Liver (tissue), 9 donors: ENCODE data around the gene LPXN. TPM values are rescaled to one million over a fixed set of nuclear protein-coding genes. Genes with fewer than 3 reads are reported as not detected.

ENCODE experiments used
- DNase-seq: peaks from one replicate; pipeline ENCODE4 v3.0.0-alpha.2; 2017; ENCODE audit warnings: low spot score
- H3K27ac ChIP-seq, 2 donors: one replicate each; pipeline ENCODE4 v1.7.0; 2013; ENCODE audit warnings: inconsistent platforms in 2 of 2, low read length in 2 of 2, control low read depth in 1 of 2, low read depth in 1 of 2, mild to moderate bottlenecking in 1 of 2
- H3K27me3 ChIP-seq, 4 donors: one replicate each; pipeline versions ENCODE4 v1.6.1 to v1.7.0; 2013; ENCODE audit warnings: low read length in 3 of 4, inconsistent platforms in 1 of 4, mild to moderate bottlenecking in 1 of 4, moderate library complexity in 1 of 4; ENCODE audit not compliant: control insufficient read depth in 4 of 4, insufficient read depth in 4 of 4
- H3K36me3 ChIP-seq, 4 donors: one replicate each; pipeline versions ENCODE4 v1.6.1 to v1.7.0; 2013; ENCODE audit warnings: low read length in 3 of 4, mild to moderate bottlenecking in 3 of 4, low read depth in 1 of 4, moderate library complexity in 1 of 4; ENCODE audit not compliant: control insufficient read depth in 4 of 4, insufficient read depth in 3 of 4
- H3K4me1 ChIP-seq, 4 donors: one replicate each; pipeline versions ENCODE4 v1.6.1 to v1.7.0; 2013; ENCODE audit warnings: low read length in 3 of 4, mild to moderate bottlenecking in 3 of 4, moderate library complexity in 1 of 4; ENCODE audit not compliant: control insufficient read depth in 4 of 4, insufficient read depth in 4 of 4
- H3K4me3 ChIP-seq, 3 donors: one replicate each; pipeline versions ENCODE4 v1.6.1 to v1.7.0; 2013; ENCODE audit warnings: low read length in 3 of 3, control low read depth in 1 of 3, low read depth in 1 of 3, mild to moderate bottlenecking in 1 of 3
- H3K9ac ChIP-seq, 2 donors: one replicate each; pipeline ENCODE4 v1.7.0; 2013; ENCODE audit warnings: low read length in 2 of 2, mild to moderate bottlenecking in 2 of 2, moderate library complexity in 2 of 2, control low read depth in 1 of 2, low read depth in 1 of 2
- H3K9me3 ChIP-seq, 4 donors: one replicate each; pipeline versions ENCODE4 v1.6.1 to v1.7.0; 2013; ENCODE audit warnings: low read length in 3 of 4; ENCODE audit not compliant: control insufficient read depth in 4 of 4
- ATF3 ChIP-seq: IDR thresholded peaks from 2 replicates; pipeline ENCODE4 v1.6.1; 2016; ENCODE audit warnings: antibody characterized with exemption
- CTCF ChIP-seq: fragments of 150-350 bp; IDR thresholded peaks from 2 replicates; pipeline ENCODE4 v1.5.1; 2017; ENCODE audit warnings: improper control_type of control experiment, low read depth, low read length; ENCODE audit not compliant: missing input control
- EGR1 ChIP-seq, 2 donors: IDR thresholded peaks; 2 replicates each; pipeline ENCODE4 v1.6.1; 2016 to 2018; ENCODE audit warnings: antibody characterized with exemption in 2 of 2, low read depth in 2 of 2
- FOXA1 ChIP-seq: IDR thresholded peaks from 2 replicates; pipeline ENCODE4 v1.6.1; 2016; ENCODE audit warnings: antibody characterized with exemption
- FOXA2 ChIP-seq: IDR thresholded peaks from 2 replicates; pipeline ENCODE4 v1.6.1; 2016; ENCODE audit warnings: antibody characterized with exemption
- GABPA ChIP-seq, 2 donors: IDR thresholded peaks in 1 of 2; conservative IDR thresholded peaks in 1 of 2; 2 replicates each; pipeline ENCODE4 v1.6.1; 2016; ENCODE audit warnings: antibody characterized with exemption in 2 of 2, mild to moderate bottlenecking in 1 of 2, moderate library complexity in 1 of 2
- HNF4A ChIP-seq, 2 donors: conservative IDR thresholded peaks; 2 replicates each; pipeline ENCODE4 v1.6.1; 2016; ENCODE audit warnings: antibody characterized with exemption in 2 of 2, mild to moderate bottlenecking in 2 of 2
- HNF4G ChIP-seq: IDR thresholded peaks from 2 replicates; pipeline ENCODE4 v1.6.1; 2016; ENCODE audit warnings: antibody characterized with exemption
- JUND ChIP-seq, 2 donors: IDR thresholded peaks; 2 replicates each; pipeline ENCODE4 v1.6.1; 2016; ENCODE audit warnings: antibody characterized with exemption in 2 of 2
- MAX ChIP-seq: IDR thresholded peaks from 2 replicates; pipeline ENCODE4 v1.6.1; 2016; ENCODE audit warnings: antibody characterized with exemption
- NR2F2 ChIP-seq: IDR thresholded peaks from 2 replicates; pipeline ENCODE4 v1.6.1; 2016; ENCODE audit warnings: antibody characterized with exemption
- RAD21 ChIP-seq, 2 donors: IDR thresholded peaks; 2 replicates each; pipeline ENCODE4 v1.6.1; 2016; ENCODE audit warnings: antibody characterized with exemption in 2 of 2, mild to moderate bottlenecking in 2 of 2
- REST ChIP-seq: IDR thresholded peaks from 2 replicates; pipeline ENCODE4 v1.6.1; 2016; ENCODE audit warnings: antibody characterized with exemption, mild to moderate bottlenecking
- RXRA ChIP-seq, 2 donors: IDR thresholded peaks; 2 replicates each; pipeline ENCODE4 v1.6.1; 2017 to 2018; ENCODE audit warnings: antibody characterized with exemption in 2 of 2, mild to moderate bottlenecking in 1 of 2
- SP1 ChIP-seq: IDR thresholded peaks from 2 replicates; pipeline ENCODE4 v1.6.1; 2018; ENCODE audit warnings: antibody characterized with exemption, mild to moderate bottlenecking
- TAF1 ChIP-seq: conservative IDR thresholded peaks from 2 replicates; pipeline ENCODE4 v1.6.1; 2016; ENCODE audit warnings: antibody characterized with exemption, mild to moderate bottlenecking
- YY1 ChIP-seq: IDR thresholded peaks from 2 replicates; pipeline ENCODE4 v1.6.1; 2016; ENCODE audit warnings: antibody characterized with exemption, mild to moderate bottlenecking
- ZBTB33 ChIP-seq: IDR thresholded peaks from 2 replicates; pipeline ENCODE4 v1.6.1; 2016; ENCODE audit warnings: antibody characterized with exemption
- WGBS: extraction: QIAGEN DNeasy Blood & Tissue Kit; methylation state at CpG from one replicate; pipeline ENCODE4 v1.1.7; 2013; 5-methylcytosine and 5-hydroxymethylcytosine counted together
- polyA plus RNA-seq, 2 donors: library from polyadenylated mRNA; stranded (reverse) in 1 of 2; unstranded in 1 of 2; fragments of 200-250 nt in 1 of 2; fragments of >200 nt in 1 of 2; fragmentation: Nextera tagmentation in 1 of 2; extraction: Ambion mirVana in 1 of 2; gene quantifications; one replicate each; pipeline versions ENCODE4 v1.2.1 to v1.2.3, GENCODE V29; 2013 to 2015
- total RNA-seq, 2 donors: library from RNA; depleted of rRNA; stranded (reverse); fragments of >200 nt; gene quantifications; one replicate each; pipeline ENCODE4 v1.2.3, GENCODE V29; 2014
- donor health status: healthy.
- donor health status: healthy.
- donor health status: healthy.
- donor health status: healthy.
- donor health status: healthy.

Gene LPXN
- total and polyA plus RNA-seq, 4 donors = 3.7 to 6.2 (median 4.7) TPM

- TF ChIP-seq FOXA1 (no peak), ZBTB33 (no peak), JUND (IDR thresholded peaks at IDR 0.05) (no peak), ATF3 (no peak), HNF4G (no peak), SP1 (no peak), HNF4A (conservative IDR thresholded peaks at IDR 0.05) (no peak), RAD21 (IDR thresholded peaks at IDR 0.05) (no peak), CTCF (no peak), MAX (no peak), RXRA (IDR thresholded peaks at IDR 0.05) (no peak), FOXA2 (no peak), NR2F2 (no peak), TAF1 (no peak), GABPA (IDR thresholded peaks at IDR 0.05 in 1 of 2, conservative IDR thresholded peaks at IDR 0.05 in 1 of 2) (no peak), REST (no peak), EGR1 (IDR thresholded peaks at IDR 0.05; ENCODE audit: low read depth in 2 of 2) (no peak), YY1 (no peak)
- no peaks in the 10 kb centered on the region for H3K27me3 ChIP-seq
- H3K9ac ChIP-seq = no peak overlapping the region
- H3K27ac ChIP-seq = no peak overlapping the region
- no peak overlapping the region for H3K4me3 ChIP-seq
- no peaks in the 10 kb centered on the region for H3K9me3 ChIP-seq
- WGBS = 33% methylated on average over 6 of the region's 6 CpGs
- no peak for DNase-seq
- H3K36me3 ChIP-seq = peaks cover 2 to 18% (median 14%) of the 10 kb centered on the region in 4 donors
- peaks cover 0 to 3% (median under 1%) of the 10 kb centered on the region in 4 donors for H3K4me1 ChIP-seq
These were observed 50.5 kb downstream of the LPXN start for GRCh38 chr11:58525037-58525614.
